ENCODE results near the gene ZNF142.

GRCh38 chr2:218626369-218626768 is 33.1 kb downstream of the ZNF142 start:
- TF ChIP-seq CTCF (IDR thresholded peaks at IDR 0.05 in 4 of 5, conservative IDR thresholded peaks at IDR 0.05 in 1 of 5) (no peak), POLR2A (IDR thresholded peaks at IDR 0.05) (no peak)

All from gastrocnemius medialis (tissue), 4 donors.